K562 (cell line): ENCODE measurements around the gene PRM1. TPM values are rescaled to one million over a fixed set of nuclear protein-coding genes. Genes with fewer than 3 reads are reported as not detected.

ENCODE experiments used
- CXXC5 ChIP-seq: fragments of 250-450 bp; sonication (Bioruptor Pico); IDR thresholded peaks from 2 replicates; pipeline ENCODE4 v1.8.0; 2022; ENCODE audit warnings: inconsistent platforms, mild to moderate bottlenecking, moderate library complexity
- DIDO1 ChIP-seq: fragments of 450-650 bp; IDR thresholded peaks from 2 replicates; pipeline ENCODE4 v1.6.1; 2016; ENCODE audit warnings: low read depth, missing biosample characterization, missing genetic modification characterization
- DPF2 ChIP-seq: fragments of 450-650 bp; IDR thresholded peaks from 2 replicates; pipeline ENCODE4 v1.6.1; 2016
- MCM3 ChIP-seq: fragments of 450-650 bp; IDR thresholded peaks from 2 replicates; pipeline ENCODE4 v1.6.1; 2016
- MTA3 ChIP-seq: fragments of 450-650 bp; formaldehyde crosslinking; IDR thresholded peaks from 2 replicates; pipeline ENCODE4 v1.6.1; 2017; ENCODE audit warnings: mild to moderate bottlenecking, borderline replicate concordance
- MYNN ChIP-seq, 2 experiments: sonication (generic); formaldehyde crosslinking in 1 of 2; IDR thresholded peaks; 2 replicates each; pipeline versions ENCODE4 v1.5.0 to v1.6.1; 2016 to 2020; ENCODE audit warnings: antibody characterized with exemption in 1 of 2, missing genetic modification reagents in 1 of 2
- NR2F6 ChIP-seq: fragments of 450-650 bp; formaldehyde crosslinking; IDR thresholded peaks from 2 replicates; pipeline ENCODE4 v1.4.0; 2020; ENCODE audit warnings: mild to moderate bottlenecking
- SAFB ChIP-seq: fragments of 200-400 bp; formaldehyde crosslinking; IDR thresholded peaks from 2 replicates; pipeline ENCODE4 v1.6.1; 2017; ENCODE audit warnings: low read depth, low read length, borderline replicate concordance
- TCFL5 ChIP-seq: fragments of 250-450 bp; sonication (Bioruptor Pico); conservative IDR thresholded peaks from 2 replicates; pipeline ENCODE4 v1.6.1; 2021; ENCODE audit warnings: mild to moderate bottlenecking, moderate library complexity, matching md5 sums
- ZNF764 ChIP-seq: fragments of 250-450 bp; sonication (Bioruptor Pico); IDR thresholded peaks from 2 replicates; pipeline ENCODE4 v1.4.0; 2020; ENCODE audit warnings: low read depth, mild to moderate bottlenecking, moderate library complexity
- polyA plus RNA-seq, 8 experiments: library from polyadenylated mRNA; depleted of rRNA in 4 of 8; stranded (reverse) in 5 of 8; unstranded in 3 of 8; fragments of >200 nt; fragmentation: Nextera tagmentation in 2 of 8; fragmentation: Illumina TruSeq in 1 of 8; extraction: Ambion mirVana in 2 of 8; extraction: Trizol in 1 of 8; gene quantifications; 2 replicates each; pipeline versions ENCODE4 v1.2.1 to v1.2.3, GENCODE V29; 2011 to 2014; ENCODE audit warnings: inconsistent platforms in 1 of 8, missing spikeins in 1 of 8
- total RNA-seq, 7 experiments: library from RNA; depleted of rRNA in 6 of 7; stranded (reverse); fragments of >200 nt in 6 of 7; fragmentation: Illumina TruSeq in 2 of 7; extraction: Trizol in 2 of 7; gene quantifications; 2 replicates each; pipeline versions ENCODE4 v1.2.1 to v1.2.3, GENCODE V29; 2011 to 2021; ENCODE audit warnings: low replicate concordance in 1 of 7
- TF ChIP-seq, protein P1 (sequence below), 2 experiments: fragments of 450-650 bp in 1 of 2; sonication (generic) in 1 of 2; formaldehyde crosslinking in 1 of 2; IDR thresholded peaks; 2 replicates each; pipeline versions ENCODE4 v1.7.1 to v1.9.0; 2016 to 2022; ENCODE audit warnings: inconsistent platforms in 1 of 2, mild to moderate bottlenecking in 1 of 2, missing genetic modification reagents in 1 of 2
- TF ChIP-seq, protein P2 (sequence below), 2 experiments: fragments of 450-650 bp in 1 of 2; sonication (generic) in 1 of 2; formaldehyde crosslinking; conservative IDR thresholded peaks; 2 replicates each; pipeline versions ENCODE4 v1.4.0 to v1.8.1; 2020 to 2022; ENCODE audit warnings: mild to moderate bottlenecking in 1 of 2, missing genetic modification reagents in 1 of 2
- TF ChIP-seq, protein P3 (sequence below): fragments of 450-650 bp; formaldehyde crosslinking; IDR thresholded peaks from 2 replicates; pipeline ENCODE4 v1.4.0; 2020; ENCODE audit warnings: mild to moderate bottlenecking, moderate library complexity

The PRM1 gene
- total and polyA plus RNA-seq, 9 of the 15 experiments (the other 6 are each of a cell fraction or from before 2014, with no cell fraction given), result not detected

GRCh38 chr16:11255737-11256660 is 25.1 kb downstream of the PRM1 start, which contains the start of gene SOCS1 (continued):
- TF ChIP-seq, protein P1, sequence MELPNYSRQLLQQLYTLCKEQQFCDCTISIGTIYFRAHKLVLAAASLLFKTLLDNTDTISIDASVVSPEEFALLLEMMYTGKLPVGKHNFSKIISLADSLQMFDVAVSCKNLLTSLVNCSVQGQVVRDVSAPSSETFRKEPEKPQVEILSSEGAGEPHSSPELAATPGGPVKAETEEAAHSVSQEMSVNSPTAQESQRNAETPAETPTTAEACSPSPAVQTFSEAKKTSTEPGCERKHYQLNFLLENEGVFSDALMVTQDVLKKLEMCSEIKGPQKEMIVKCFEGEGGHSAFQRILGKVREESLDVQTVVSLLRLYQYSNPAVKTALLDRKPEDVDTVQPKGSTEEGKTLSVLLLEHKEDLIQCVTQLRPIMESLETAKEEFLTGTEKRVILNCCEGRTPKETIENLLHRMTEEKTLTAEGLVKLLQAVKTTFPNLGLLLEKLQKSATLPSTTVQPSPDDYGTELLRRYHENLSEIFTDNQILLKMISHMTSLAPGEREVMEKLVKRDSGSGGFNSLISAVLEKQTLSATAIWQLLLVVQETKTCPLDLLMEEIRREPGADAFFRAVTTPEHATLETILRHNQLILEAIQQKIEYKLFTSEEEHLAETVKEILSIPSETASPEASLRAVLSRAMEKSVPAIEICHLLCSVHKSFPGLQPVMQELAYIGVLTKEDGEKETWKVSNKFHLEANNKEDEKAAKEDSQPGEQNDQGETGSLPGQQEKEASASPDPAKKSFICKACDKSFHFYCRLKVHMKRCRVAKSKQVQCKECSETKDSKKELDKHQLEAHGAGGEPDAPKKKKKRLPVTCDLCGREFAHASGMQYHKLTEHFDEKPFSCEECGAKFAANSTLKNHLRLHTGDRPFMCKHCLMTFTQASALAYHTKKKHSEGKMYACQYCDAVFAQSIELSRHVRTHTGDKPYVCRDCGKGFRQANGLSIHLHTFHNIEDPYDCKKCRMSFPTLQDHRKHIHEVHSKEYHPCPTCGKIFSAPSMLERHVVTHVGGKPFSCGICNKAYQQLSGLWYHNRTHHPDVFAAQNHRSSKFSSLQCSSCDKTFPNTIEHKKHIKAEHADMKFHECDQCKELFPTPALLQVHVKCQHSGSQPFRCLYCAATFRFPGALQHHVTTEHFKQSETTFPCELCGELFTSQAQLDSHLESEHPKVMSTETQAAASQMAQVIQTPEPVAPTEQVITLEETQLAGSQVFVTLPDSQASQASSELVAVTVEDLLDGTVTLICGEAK (IDR thresholded peaks at IDR 0.05), result peak; percentile 55; the same call in 1 of the 2 replicates
- TF ChIP-seq, protein P1 (CRISPR knock-in tag; IDR thresholded peaks at IDR 0.05), result no peak
- no peak for TF ChIP-seq TCFL5 (CRISPR knock-in tag)
- 0 out of 2 replicates have a peak, but pooled peaks have one; percentile 34 for TF ChIP-seq MYNN (IDR thresholded peaks at IDR 0.05)
- TF ChIP-seq MYNN (CRISPR knock-in tag; IDR thresholded peaks at IDR 0.05), result no peak
- peak; percentile 74; the same call in 1 of the 2 replicates for TF ChIP-seq ZNF764
- no peak for TF ChIP-seq NR2F6
- TF ChIP-seq, protein P2, sequence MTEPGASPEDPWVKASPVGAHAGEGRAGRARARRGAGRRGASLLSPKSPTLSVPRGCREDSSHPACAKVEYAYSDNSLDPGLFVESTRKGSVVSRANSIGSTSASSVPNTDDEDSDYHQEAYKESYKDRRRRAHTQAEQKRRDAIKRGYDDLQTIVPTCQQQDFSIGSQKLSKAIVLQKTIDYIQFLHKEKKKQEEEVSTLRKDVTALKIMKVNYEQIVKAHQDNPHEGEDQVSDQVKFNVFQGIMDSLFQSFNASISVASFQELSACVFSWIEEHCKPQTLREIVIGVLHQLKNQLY (CRISPR knock-in tag; conservative IDR thresholded peaks at IDR 0.05), result peak in 1 of 2 experiments; percentile 75; a peak in 1 of 4 replicates
- no peak for TF ChIP-seq MCM3
- peak; percentile 57; the same call in 1 of the 2 replicates for TF ChIP-seq DPF2
- TF ChIP-seq CXXC5 (CRISPR knock-in tag), result peak; percentile 78
- TF ChIP-seq, protein P3, sequence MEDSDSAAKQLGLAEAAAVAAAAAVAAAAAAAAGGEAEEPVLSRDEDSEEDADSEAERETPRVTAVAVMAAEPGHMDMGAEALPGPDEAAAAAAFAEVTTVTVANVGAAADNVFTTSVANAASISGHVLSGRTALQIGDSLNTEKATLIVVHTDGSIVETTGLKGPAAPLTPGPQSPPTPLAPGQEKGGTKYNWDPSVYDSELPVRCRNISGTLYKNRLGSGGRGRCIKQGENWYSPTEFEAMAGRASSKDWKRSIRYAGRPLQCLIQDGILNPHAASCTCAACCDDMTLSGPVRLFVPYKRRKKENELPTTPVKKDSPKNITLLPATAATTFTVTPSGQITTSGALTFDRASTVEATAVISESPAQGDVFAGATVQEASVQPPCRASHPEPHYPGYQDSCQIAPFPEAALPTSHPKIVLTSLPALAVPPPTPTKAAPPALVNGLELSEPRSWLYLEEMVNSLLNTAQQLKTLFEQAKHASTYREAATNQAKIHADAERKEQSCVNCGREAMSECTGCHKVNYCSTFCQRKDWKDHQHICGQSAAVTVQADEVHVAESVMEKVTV (CRISPR knock-in tag), result peak; percentile 67
- 0 out of 2 replicates have a peak, but pooled peaks have one; percentile 52 for TF ChIP-seq SAFB
- TF ChIP-seq MTA3, result peak; percentile 62
- peak; percentile 68 for TF ChIP-seq DIDO1 (tag)
